Smooth muscle cell (in vitro differentiated cells): Measurements from ENCODE around the gene UBTD2. TPM values are rescaled to one million over a fixed set of nuclear protein-coding genes. Genes with fewer than 3 reads are reported as not detected.

ENCODE experiments used
- DNase-seq: peaks from one replicate; lab custom pipeline; 2025; ENCODE audit not compliant: unreplicated experiment; lab: John Stamatoyannopoulos, UW
- H2AFZ ChIP-seq: fragments of 200-600 bp; sonication (generic); 2 replicates; pipeline ENCODE4 v1.6.0; 2016; ENCODE audit warnings: antibody characterized with exemption, low read depth, mild to moderate bottlenecking
- H3F3A ChIP-seq: fragments of 200-600 bp; sonication (generic); 2 replicates; pipeline ENCODE4 v1.6.0; 2017; ENCODE audit warnings: antibody characterized with exemption, low read depth
- H3K27ac ChIP-seq: fragments of 200-600 bp; sonication (generic); 2 replicates; pipeline ENCODE4 v1.5.1; 2016; ENCODE audit warnings: low read depth, mild to moderate bottlenecking
- H3K27me3 ChIP-seq: fragments of 200-600 bp; sonication (generic); 2 replicates; pipeline ENCODE4 v1.6.1; 2016; ENCODE audit warnings: low read depth, mild to moderate bottlenecking
- H3K36me3 ChIP-seq: fragments of 200-600 bp; sonication (generic); 2 replicates; pipeline ENCODE4 v1.5.1; 2016; ENCODE audit warnings: low read depth
- H3K4me1 ChIP-seq: fragments of 200-600 bp; sonication (generic); 2 replicates; pipeline ENCODE4 v1.5.1; 2016; ENCODE audit warnings: low read depth
- H3K4me2 ChIP-seq: fragments of 200-600 bp; sonication (generic); 2 replicates; pipeline ENCODE4 v1.6.0; 2016; ENCODE audit warnings: mild to moderate bottlenecking
- H3K4me3 ChIP-seq: fragments of 200-600 bp; sonication (generic); 2 replicates; pipeline ENCODE4 v1.5.1; 2016; ENCODE audit warnings: mild to moderate bottlenecking
- H3K79me2 ChIP-seq: fragments of 200-600 bp; sonication (generic); 2 replicates; pipeline ENCODE4 v1.6.0; 2016; ENCODE audit warnings: low read depth, mild to moderate bottlenecking
- H3K9ac ChIP-seq: fragments of 200-600 bp; sonication (generic); 2 replicates; pipeline ENCODE4 v1.6.0; 2016; ENCODE audit warnings: low read depth
- H3K9me3 ChIP-seq: fragments of 200-600 bp; sonication (generic); replicated peaks from 2 replicates; pipeline ENCODE4 v1.5.1; 2016; ENCODE audit warnings: low read depth
- H4K20me1 ChIP-seq: fragments of 200-600 bp; sonication (generic); 2 replicates; pipeline ENCODE4 v1.6.0; 2016; ENCODE audit warnings: low read depth
- WGBS: methylation state at CpG from one replicate; pipeline ENCODE4 v1.1.7; 2016; ENCODE audit warnings: low lambda C conversion rate; 5-methylcytosine and 5-hydroxymethylcytosine counted together
- polyA plus RNA-seq: library from polyadenylated mRNA; unstranded; fragments of >200 nt; fragmentation: Nextera tagmentation; extraction: Ambion mirVana; gene quantifications from 2 replicates; pipeline ENCODE4 v1.2.1, GENCODE V29; 2016
- total RNA-seq: library from RNA; depleted of rRNA; stranded (reverse); fragments of >200 nt; gene quantifications from 2 replicates; pipeline ENCODE4 v1.2.3, GENCODE V29; 2014
- TF ChIP-seq, protein P1 (sequence below): fragments of 200-600 bp; sonication (generic); IDR thresholded peaks from 2 replicates; pipeline ENCODE4 v1.5.1; 2017; ENCODE audit warnings: borderline replicate concordance, mild to moderate bottlenecking, antibody characterized with exemption; ENCODE audit not compliant: insufficient read depth, poor library complexity, severe bottlenecking

UBTD2 gene
- total and polyA plus RNA-seq, 2 experiments from 2014 or later = 20.8 to 38.2 TPM

DNA sequence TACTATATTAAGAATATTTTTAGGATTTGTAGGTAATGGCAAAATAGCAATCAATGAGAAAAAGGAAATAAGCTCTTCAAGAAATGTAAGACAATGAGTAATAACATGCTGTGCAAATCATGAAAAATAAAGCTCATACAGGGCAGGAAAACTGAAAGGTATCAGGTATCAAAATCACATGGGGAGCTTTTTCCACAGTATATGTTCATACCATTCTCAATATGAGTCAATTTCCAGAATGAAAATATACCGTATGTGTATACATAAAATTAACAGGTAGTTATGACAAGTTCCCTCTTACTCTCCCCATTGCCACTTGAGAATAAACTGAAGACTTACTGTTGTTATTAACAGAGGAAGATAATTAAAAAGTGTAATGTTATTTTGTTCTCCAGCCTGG lies 53.7 kb downstream of the UBTD2 start:
- peaks cover 45% of the 10 kb centered on the region for H4K20me1 ChIP-seq
- 100% methylated on average over 1 of the region's 1 CpG for WGBS
- H3K9me3 ChIP-seq = no peaks in the 10 kb centered on the region

DNA sequence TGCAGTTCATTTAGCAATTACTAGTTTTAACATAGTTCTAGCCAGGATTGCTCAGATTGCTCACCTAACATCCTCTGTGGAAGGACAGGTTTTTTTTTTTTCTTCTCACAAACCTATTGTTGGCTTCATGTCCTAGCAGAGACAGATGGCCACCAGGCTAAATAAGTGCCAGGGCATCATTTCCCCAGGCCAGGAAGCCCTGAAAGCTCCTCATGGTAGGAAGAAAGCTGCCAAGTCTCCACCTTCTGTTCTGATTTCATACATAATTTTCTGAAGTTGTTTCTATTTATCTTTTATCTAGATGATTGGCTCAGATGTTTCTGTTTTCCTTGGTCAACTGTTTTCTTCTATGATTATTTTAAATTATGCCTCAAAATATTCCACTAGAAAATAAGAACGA lies 58.6 kb downstream of the UBTD2 start:
- WGBS = 85% methylated on average over 1 of the region's 1 CpG
- no peak overlapping the region for H2AFZ ChIP-seq

More for the DNA sequence above, 53.7 kb downstream of the UBTD2 start:
- no peak overlapping the region for H3K9ac ChIP-seq
- H2AFZ ChIP-seq = no peak overlapping the region
- H3K4me2 ChIP-seq = no peak overlapping the region
- no peaks in the 10 kb centered on the region for H3K27me3 ChIP-seq
- TF ChIP-seq, protein P1, sequence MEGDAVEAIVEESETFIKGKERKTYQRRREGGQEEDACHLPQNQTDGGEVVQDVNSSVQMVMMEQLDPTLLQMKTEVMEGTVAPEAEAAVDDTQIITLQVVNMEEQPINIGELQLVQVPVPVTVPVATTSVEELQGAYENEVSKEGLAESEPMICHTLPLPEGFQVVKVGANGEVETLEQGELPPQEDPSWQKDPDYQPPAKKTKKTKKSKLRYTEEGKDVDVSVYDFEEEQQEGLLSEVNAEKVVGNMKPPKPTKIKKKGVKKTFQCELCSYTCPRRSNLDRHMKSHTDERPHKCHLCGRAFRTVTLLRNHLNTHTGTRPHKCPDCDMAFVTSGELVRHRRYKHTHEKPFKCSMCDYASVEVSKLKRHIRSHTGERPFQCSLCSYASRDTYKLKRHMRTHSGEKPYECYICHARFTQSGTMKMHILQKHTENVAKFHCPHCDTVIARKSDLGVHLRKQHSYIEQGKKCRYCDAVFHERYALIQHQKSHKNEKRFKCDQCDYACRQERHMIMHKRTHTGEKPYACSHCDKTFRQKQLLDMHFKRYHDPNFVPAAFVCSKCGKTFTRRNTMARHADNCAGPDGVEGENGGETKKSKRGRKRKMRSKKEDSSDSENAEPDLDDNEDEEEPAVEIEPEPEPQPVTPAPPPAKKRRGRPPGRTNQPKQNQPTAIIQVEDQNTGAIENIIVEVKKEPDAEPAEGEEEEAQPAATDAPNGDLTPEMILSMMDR = no peak
- no peak overlapping the region for H3K4me3 ChIP-seq
- no peak overlapping the region for H3K27ac ChIP-seq
- H3F3A ChIP-seq = no peaks in the 10 kb centered on the region
- DNase-seq = no peak
- peaks cover 9% of the 10 kb centered on the region for H3K4me1 ChIP-seq
- peaks cover 11% of the 10 kb centered on the region for H3K36me3 ChIP-seq
- H3K79me2 ChIP-seq = peaks cover 30% of the 10 kb centered on the region

DNA sequence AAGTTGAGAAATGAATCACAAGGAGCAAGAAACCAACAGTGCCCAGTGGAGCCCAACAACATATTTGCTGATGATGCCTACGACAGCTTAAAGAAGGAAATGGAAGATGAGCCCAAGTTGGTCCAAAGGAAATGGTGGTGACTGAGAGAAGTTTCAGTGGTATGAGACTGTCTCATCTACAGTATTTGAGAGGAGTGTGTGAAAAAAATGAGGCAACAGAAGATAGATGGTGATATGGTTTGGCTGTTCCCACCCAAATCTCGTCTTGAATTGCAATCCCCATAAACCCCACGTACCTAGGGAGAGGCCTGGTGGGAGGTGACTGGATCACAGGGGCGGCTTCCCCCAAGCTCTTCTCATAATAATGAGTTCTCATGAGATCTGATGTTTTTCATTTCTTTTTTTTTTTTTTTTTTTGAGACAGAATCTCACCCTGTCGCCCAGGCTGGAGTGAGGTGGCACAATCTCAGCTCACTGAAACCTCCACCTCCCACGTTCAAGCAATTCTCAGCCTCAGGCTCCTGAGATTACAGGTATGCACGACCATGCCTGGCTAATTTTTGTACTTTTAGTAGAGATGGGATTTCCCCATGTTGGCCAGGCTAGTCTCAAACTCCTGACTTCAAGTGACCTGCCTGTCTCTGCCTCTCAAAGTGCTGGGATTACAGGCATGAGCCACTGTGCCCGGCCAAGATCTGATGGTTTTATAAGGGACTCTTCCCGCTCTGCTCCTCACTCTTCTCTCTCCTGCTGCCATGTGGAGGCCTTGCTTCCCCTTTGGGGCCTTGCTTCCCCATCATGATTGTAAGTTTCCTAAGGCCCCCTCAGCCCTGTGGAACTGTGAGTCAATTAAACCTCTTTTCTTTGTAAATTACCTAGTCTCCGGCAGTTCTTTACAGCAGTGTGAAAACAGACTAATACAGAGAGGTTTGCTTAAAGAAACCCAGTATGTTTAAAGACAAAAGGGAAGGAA lies 59.4 kb downstream of the UBTD2 start:
- Histone ChIP-seq H3K27ac (no peak overlapping the region), H3K4me3 (no peak overlapping the region), H3K4me1 (peaks cover 17% of the 10 kb centered on the region), H3K79me2 (peaks cover 36% of the 10 kb centered on the region), H3K36me3 (peaks cover 5% of the 10 kb centered on the region), H4K20me1 (peaks cover 22% of the 10 kb centered on the region), H3K4me2 (no peak overlapping the region), H3F3A (no peaks in the 10 kb centered on the region), H2AFZ (no peak overlapping the region), H3K9me3 (no peaks in the 10 kb centered on the region), H3K27me3 (no peaks in the 10 kb centered on the region), H3K9ac (no peak overlapping the region)
- DNase-seq = no peak
- 95% methylated on average over 10 of the region's 10 CpGs for WGBS
- TF ChIP-seq, protein P1 = no peak

More for the DNA sequence above, 58.6 kb downstream of the UBTD2 start:
- Histone ChIP-seq H3K27me3 (no peaks in the 10 kb centered on the region), H3K9me3 (no peaks in the 10 kb centered on the region), H3K4me3 (no peak overlapping the region), H4K20me1 (peaks cover 22% of the 10 kb centered on the region), H3K4me1 (peaks cover 17% of the 10 kb centered on the region), H3K4me2 (no peak overlapping the region), H3K9ac (no peak overlapping the region), H3K79me2 (peaks cover 36% of the 10 kb centered on the region), H3F3A (no peaks in the 10 kb centered on the region), H3K27ac (no peak overlapping the region), H3K36me3 (peaks cover 5% of the 10 kb centered on the region)
- no peak for DNase-seq
- TF ChIP-seq, protein P1 = no peak

DNA sequence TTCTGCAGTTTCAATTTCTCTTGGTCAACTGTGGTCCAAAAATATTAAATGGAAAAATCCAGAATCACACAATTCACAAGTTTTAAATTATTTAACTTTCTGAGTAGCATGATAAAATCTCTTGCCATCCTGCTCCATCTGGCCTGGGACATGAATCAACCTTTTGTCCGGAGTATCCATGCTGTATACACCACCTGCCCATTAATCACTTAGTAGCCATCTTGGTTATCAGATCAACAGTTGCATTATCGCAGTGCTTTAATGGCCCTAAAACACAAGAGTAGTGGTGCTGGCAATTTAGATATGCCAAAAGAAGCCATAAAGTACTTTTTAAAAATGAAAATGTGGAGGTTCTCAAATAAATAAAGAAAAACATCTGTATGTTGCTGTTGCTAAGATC lies 64.3 kb downstream of the UBTD2 start:
- Histone ChIP-seq H4K20me1 (peaks cover 48% of the 10 kb centered on the region), H3K9me3 (no peaks in the 10 kb centered on the region), H3K27ac (no peak overlapping the region), H3F3A (no peaks in the 10 kb centered on the region), H3K27me3 (no peaks in the 10 kb centered on the region), H3K4me1 (peaks cover 3% of the 10 kb centered on the region), H3K9ac (no peak overlapping the region), H2AFZ (no peak overlapping the region), H3K79me2 (peaks cover 56% of the 10 kb centered on the region), H3K36me3 (peaks cover 5% of the 10 kb centered on the region), H3K4me3 (no peak overlapping the region), H3K4me2 (no peak overlapping the region)
- TF ChIP-seq, protein P1 = no peak
- WGBS = 94% methylated on average over 2 of the region's 2 CpGs
- no peak for DNase-seq
